ENCODE data around the gene ATG13.
"Not testable (repeated sequence)": the region's sequence is repeated elsewhere in the genome, so short reads cannot be mapped to it uniquely, and the experiment has no call there.

ATG13 gene

GRCh38 chr11:46649180-46649738 is 31.9 kb downstream of the ATG13 start:
- DNase-seq: no peak

- DNase-seq: no peak
These were observed 38.3 kb downstream of the ATG13 start for GRCh38 chr11:46655631-46656030.

- DNase-seq: no peak
These were observed 39.8 kb downstream of the ATG13 start for GRCh38 chr11:46657186-46657585.

GRCh38 chr11:46658259-46658658 is 40.9 kb downstream of the ATG13 start:
- no peak for DNase-seq

- DNase-seq: no peak
These were observed 42.6 kb downstream of the ATG13 start for GRCh38 chr11:46659908-46660307.

- DNase-seq: no peak
These were observed 44.5 kb downstream of the ATG13 start for GRCh38 chr11:46661836-46662235.

- DNase-seq: no peak
These were observed 45.0 kb downstream of the ATG13 start for GRCh38 chr11:46662366-46662765.

GRCh38 chr11:46663277-46663940 is 46.1 kb downstream of the ATG13 start:
- no peak for DNase-seq

GRCh38 chr11:46664612-46665011 is 47.3 kb downstream of the ATG13 start:
- DNase-seq: no peak

- no peak for DNase-seq
These were observed 48.0 kb downstream of the ATG13 start for GRCh38 chr11:46665356-46665755.

- DNase-seq: no peak
These were observed 49.2 kb downstream of the ATG13 start for GRCh38 chr11:46666516-46666915.

GRCh38 chr11:46667043-46667481 is 49.7 kb downstream of the ATG13 start:
- DNase-seq: no peak

GRCh38 chr11:46668480-46669085 is 51.2 kb downstream of the ATG13 start:
- no peak for DNase-seq

GRCh38 chr11:46669711-46670139 is 52.4 kb downstream of the ATG13 start:
- DNase-seq: no peak

GRCh38 chr11:46670521-46670920 is 53.2 kb downstream of the ATG13 start:
- DNase-seq: not testable (repeated sequence)

GRCh38 chr11:46671958-46672315 is 54.6 kb downstream of the ATG13 start:
- no peak for DNase-seq

GRCh38 chr11:46672381-46672839 is 55.1 kb downstream of the ATG13 start:
- DNase-seq: no peak

GRCh38 chr11:46673713-46674462 is 56.5 kb downstream of the ATG13 start:
- no peak for DNase-seq

- no peak for DNase-seq
These were observed 57.3 kb downstream of the ATG13 start for GRCh38 chr11:46674463-46675287.

GRCh38 chr11:46675288-46675851 is 58.0 kb downstream of the ATG13 start:
- DNase-seq: no peak

- DNase-seq: no peak
These were observed 58.6 kb downstream of the ATG13 start for GRCh38 chr11:46675949-46676348.

GRCh38 chr11:46676436-46677158 is 59.2 kb downstream of the ATG13 start:
- DNase-seq: no peak
